GM18861 (cell line): Measurements from ENCODE around the gene PRUNE2.

Source experiments
- ATAC-seq: cut with Tn5 transposase; IDR thresholded peaks from one replicate; pipeline ENCODE4 v1.9.1; 2021; ENCODE audit not compliant: unreplicated experiment

PRUNE2 gene

GRCh38 chr9:76638001-76638400 lies 267.9 kb downstream of the PRUNE2 start:
- ATAC-seq, result no peak

GRCh38 chr9:76637416-76637815 lies 268.5 kb downstream of the PRUNE2 start:
- ATAC-seq, result no peak

- peak; percentile 51 for ATAC-seq
Observed at GRCh38 chr9:76634356-76635054, 271.4 kb downstream of the PRUNE2 start.

- no peak for ATAC-seq
Observed at GRCh38 chr9:76630916-76631315, 275.0 kb downstream of the PRUNE2 start.

GRCh38 chr9:76629205-76629990 lies 276.5 kb downstream of the PRUNE2 start:
- no peak for ATAC-seq

- ATAC-seq, result no peak
Observed at GRCh38 chr9:76628155-76628554, 277.8 kb downstream of the PRUNE2 start.

GRCh38 chr9:76626980-76627379 lies 278.9 kb downstream of the PRUNE2 start:
- ATAC-seq, result no peak

- ATAC-seq, result no peak
Observed at GRCh38 chr9:76626141-76626540, 279.8 kb downstream of the PRUNE2 start.

- peak; percentile 96 for ATAC-seq
Observed at GRCh38 chr9:76624391-76625048, 281.4 kb downstream of the PRUNE2 start.

GRCh38 chr9:76620996-76621395 lies 284.9 kb downstream of the PRUNE2 start:
- no peak for ATAC-seq

GRCh38 chr9:76620581-76620980 lies 285.3 kb downstream of the PRUNE2 start:
- ATAC-seq, result no peak

- no peak for ATAC-seq
Observed at GRCh38 chr9:76619640-76620039, 286.3 kb downstream of the PRUNE2 start.

GRCh38 chr9:76619197-76619596 lies 286.7 kb downstream of the PRUNE2 start:
- ATAC-seq, result no peak

- ATAC-seq, result no peak
Observed at GRCh38 chr9:76618762-76619161, 287.2 kb downstream of the PRUNE2 start.

- ATAC-seq, result no peak
Observed at GRCh38 chr9:76617497-76618175, 288.3 kb downstream of the PRUNE2 start.

GRCh38 chr9:76616780-76617179 lies 289.1 kb downstream of the PRUNE2 start:
- ATAC-seq, result no peak

- no peak for ATAC-seq
Observed at GRCh38 chr9:76615177-76615603, 290.7 kb downstream of the PRUNE2 start.

GRCh38 chr9:76613974-76614373 lies 291.9 kb downstream of the PRUNE2 start:
- ATAC-seq, result no peak

GRCh38 chr9:76613150-76613781 lies 292.6 kb downstream of the PRUNE2 start:
- no peak for ATAC-seq

- no peak for ATAC-seq
Observed at GRCh38 chr9:76610011-76610352, 295.9 kb downstream of the PRUNE2 start.
